Measurements from ENCODE around the gene ZNF740. TPM values are rescaled to one million over a fixed set of nuclear protein-coding genes. Genes with fewer than 3 reads are reported as not detected.

ZNF740 gene
- total and polyA plus RNA-seq, 7 donors, result 3.3 to 22.8 (median 15.7) TPM

DNA sequence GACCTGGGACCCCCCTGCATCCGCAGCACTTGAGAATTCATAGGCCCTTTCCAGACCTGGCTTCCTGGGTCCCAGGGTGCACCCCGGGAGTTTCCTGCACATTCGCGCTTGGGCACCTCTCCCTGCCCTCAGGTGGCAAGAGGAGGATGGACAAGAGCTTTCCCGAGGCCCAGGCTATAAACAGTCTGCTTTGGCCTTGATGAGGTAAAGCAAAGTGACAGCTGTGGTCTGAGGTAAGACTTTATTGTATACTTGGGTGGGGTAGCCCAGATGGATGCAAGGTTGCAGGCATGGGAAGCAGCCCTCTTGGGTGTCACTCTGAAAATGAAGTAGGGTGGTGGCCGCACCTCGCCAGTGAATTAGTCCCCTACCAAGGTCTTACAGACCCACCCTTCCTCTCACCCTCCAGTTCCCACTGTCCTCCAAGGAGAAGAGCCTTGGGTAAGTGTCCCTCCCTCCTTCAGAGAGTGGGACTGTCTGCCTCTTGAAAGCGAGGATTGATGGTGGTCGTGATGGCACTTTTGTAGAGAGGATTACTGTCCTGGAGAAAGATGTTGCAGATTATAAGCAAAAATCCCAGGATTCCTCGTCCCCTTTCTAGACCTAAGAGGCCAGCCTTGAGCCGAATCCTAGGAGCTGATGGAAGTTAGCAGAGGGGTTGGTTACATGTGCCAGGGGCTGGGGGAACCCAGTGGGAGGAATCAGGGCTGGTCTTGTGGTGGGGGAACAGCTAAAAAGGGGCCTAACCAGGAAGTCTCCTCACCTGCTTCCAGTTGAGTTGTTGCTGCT lies 10.8 kb downstream of the ZNF740 start:
- intact Hi-C loops (cut with DNase I), result loop anchor here (5.0 kb wide), 2 partner anchors 34 to 94 kb away; partner anchors contain the start of gene IGFBP6 (in 1 of the 2)
- H3K4me3 ChIP-seq, result no peak overlapping the region
- no peak overlapping the region for H3K27ac ChIP-seq
- H3K36me3 ChIP-seq (ENCODE audit: insufficient read depth in 1 of 2, low read depth in 1 of 2), result peaks cover 8 to 53% of the 10 kb centered on the region in 2 donors
- TF ChIP-seq, protein P1, sequence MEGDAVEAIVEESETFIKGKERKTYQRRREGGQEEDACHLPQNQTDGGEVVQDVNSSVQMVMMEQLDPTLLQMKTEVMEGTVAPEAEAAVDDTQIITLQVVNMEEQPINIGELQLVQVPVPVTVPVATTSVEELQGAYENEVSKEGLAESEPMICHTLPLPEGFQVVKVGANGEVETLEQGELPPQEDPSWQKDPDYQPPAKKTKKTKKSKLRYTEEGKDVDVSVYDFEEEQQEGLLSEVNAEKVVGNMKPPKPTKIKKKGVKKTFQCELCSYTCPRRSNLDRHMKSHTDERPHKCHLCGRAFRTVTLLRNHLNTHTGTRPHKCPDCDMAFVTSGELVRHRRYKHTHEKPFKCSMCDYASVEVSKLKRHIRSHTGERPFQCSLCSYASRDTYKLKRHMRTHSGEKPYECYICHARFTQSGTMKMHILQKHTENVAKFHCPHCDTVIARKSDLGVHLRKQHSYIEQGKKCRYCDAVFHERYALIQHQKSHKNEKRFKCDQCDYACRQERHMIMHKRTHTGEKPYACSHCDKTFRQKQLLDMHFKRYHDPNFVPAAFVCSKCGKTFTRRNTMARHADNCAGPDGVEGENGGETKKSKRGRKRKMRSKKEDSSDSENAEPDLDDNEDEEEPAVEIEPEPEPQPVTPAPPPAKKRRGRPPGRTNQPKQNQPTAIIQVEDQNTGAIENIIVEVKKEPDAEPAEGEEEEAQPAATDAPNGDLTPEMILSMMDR (IDR thresholded peaks at IDR 0.05), result no peak
- ATAC-seq (no peak), DNase-seq (no peak)
- peaks cover 3% of the 10 kb centered on the region for H3K4me1 ChIP-seq
- peaks cover 0 to 3% (median 0%) of the 10 kb centered on the region in 3 donors for H3K27me3 ChIP-seq (ENCODE audit: insufficient read depth in 3 of 3, low read length in 2 of 3)
- WGBS, 3 donors, result 76 to 81% (median 77%) methylated on average over 11 of the region's 11 CpGs
- H3K9me3 ChIP-seq, result no peaks in the 10 kb centered on the region

DNA sequence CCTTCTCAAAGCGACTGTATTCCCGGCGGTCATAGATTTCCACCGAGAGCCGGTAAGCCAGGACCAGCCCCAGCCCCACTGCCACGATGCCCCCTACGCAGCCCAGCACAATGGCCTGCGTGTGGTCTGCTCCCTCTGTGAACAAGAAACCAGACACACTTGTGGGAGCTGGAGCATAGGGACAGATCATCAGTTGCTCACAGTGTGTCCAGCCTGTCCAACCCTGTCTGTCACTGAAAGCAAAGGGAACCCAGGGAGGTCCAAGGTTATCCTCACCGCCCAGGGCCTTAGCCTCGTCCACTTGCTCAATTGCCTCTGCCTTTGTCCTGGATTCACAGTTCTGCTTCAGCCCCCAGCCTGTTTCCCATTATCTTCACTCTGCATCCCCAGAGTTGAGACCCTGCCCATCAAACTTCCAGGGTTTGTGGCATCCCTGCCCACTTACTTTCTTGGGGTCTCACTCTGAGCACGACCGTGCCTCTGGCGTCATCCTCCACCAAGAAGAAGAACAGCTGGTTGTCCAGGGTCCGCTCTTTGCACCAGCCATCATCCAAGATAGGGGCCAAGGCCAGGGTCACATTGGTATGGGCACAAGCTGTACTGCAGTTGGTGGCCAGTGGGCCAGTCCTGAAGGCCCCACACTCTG lies 11.5 kb downstream of the ZNF740 start:
- Histone ChIP-seq H3K36me3 (ENCODE audit: insufficient read depth in 1 of 2, low read depth in 1 of 2) (peaks cover 7 to 46% of the 10 kb centered on the region in 2 donors), H3K9me3 (no peaks in the 10 kb centered on the region), H3K4me3 (no peak overlapping the region), H3K27me3 (ENCODE audit: insufficient read depth in 3 of 3, low read length in 2 of 3) (peaks cover 0 to 3% (median 0%) of the 10 kb centered on the region in 3 donors), H3K27ac (no peak overlapping the region), H3K4me1 (peaks cover 3% of the 10 kb centered on the region)
- no peak for DNase-seq
- ATAC-seq, result peak in 2 of 4 donors; percentile 8 to 11
- intact Hi-C loops (cut with DNase I), result loop anchor here (5.0 kb wide), 2 partner anchors 35 to 95 kb away; partner anchors contain the start of gene IGFBP6 (in 1 of the 2)
- 82 to 88% (median 83%) methylated on average over 11 to 14 of the region's 14 CpGs for WGBS, 3 donors
- TF ChIP-seq, protein P1 (IDR thresholded peaks at IDR 0.05), result no peak

DNA sequence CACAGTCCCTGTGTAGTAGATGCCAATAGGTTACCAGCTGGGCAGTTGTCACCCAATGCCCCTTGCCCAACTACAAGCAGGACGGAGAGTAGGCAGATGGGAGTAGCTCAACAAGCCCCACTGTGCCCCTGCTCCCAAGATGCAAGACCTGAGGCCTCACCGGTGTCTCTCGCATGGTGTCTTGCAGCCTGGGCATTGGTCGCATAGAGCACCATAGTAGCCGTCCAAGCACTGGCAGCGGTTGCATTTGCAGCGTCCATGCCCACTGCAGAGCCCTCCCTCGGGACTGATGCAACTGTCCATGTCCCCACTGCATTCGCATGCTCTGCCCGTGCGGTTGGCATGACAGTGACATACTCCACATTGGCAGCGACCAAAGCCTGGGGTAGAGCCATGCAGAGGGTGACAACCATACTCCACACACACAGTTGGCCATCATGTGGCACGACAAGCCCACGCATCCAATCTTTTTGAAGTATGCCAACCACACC lies 12.1 kb downstream of the ZNF740 start:
- intact Hi-C loops (cut with DNase I), result loop anchor here (5.0 kb wide), 2 partner anchors 35 to 95 kb away; partner anchors contain the start of gene IGFBP6 (in 1 of the 2)
- Histone ChIP-seq H3K4me3 (no peak overlapping the region), H3K36me3 (ENCODE audit: insufficient read depth in 1 of 2, low read depth in 1 of 2) (peaks cover 4 to 40% of the 10 kb centered on the region in 2 donors), H3K4me1 (peaks cover 3% of the 10 kb centered on the region), H3K9me3 (no peaks in the 10 kb centered on the region), H3K27me3 (ENCODE audit: insufficient read depth in 3 of 3, low read length in 2 of 3) (peaks cover 0 to 3% (median 0%) of the 10 kb centered on the region in 3 donors), H3K27ac (no peak overlapping the region)
- no peak for ATAC-seq
- DNase-seq, result no peak
- TF ChIP-seq, protein P1 (IDR thresholded peaks at IDR 0.05), result no peak
- WGBS, 3 donors, result 72 to 80% (median 74%) methylated on average over 14 of the region's 14 CpGs

DNA sequence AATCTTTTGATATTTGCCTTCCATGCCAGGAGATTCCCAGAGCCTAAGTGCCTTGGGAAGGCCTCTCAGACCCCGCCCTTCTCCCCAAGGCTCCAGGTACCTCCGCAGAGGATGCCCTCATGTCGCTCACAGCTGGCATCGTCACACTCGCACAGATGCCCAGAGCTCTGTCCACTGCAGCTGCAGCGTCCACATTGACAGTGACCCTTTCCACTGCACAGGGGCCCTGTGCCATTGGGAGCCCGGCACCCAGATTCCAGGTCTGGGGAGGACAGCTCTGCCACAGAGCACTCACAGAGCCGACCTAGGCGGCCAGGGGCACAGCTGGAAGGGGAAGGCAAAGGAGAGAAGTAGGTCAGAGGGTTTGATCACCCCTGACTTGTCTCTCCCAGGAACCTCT lies 12.5 kb downstream of the ZNF740 start:
- H3K27ac ChIP-seq, result no peak overlapping the region
- DNase-seq (no peak), ATAC-seq (no peak)
- H3K4me1 ChIP-seq, result peaks cover 3% of the 10 kb centered on the region
- H3K36me3 ChIP-seq (ENCODE audit: insufficient read depth in 1 of 2, low read depth in 1 of 2), result peaks cover 0 to 35% of the 10 kb centered on the region in 2 donors
- H3K27me3 ChIP-seq (ENCODE audit: insufficient read depth in 3 of 3, low read length in 2 of 3), result peaks cover 0 to 3% (median 0%) of the 10 kb centered on the region in 3 donors
- TF ChIP-seq, protein P1 (IDR thresholded peaks at IDR 0.05), result no peak
- 80 to 81% (median 81%) methylated on average over 9 of the region's 9 CpGs for WGBS, 3 donors
- no peak overlapping the region for H3K4me3 ChIP-seq
- H3K9me3 ChIP-seq, result no peaks in the 10 kb centered on the region
- intact Hi-C loops (cut with DNase I), result loop anchor here (5.0 kb wide), 2 partner anchors 36 to 96 kb away; partner anchors contain the start of gene IGFBP6 (in 1 of the 2)
